ENCODE results near the gene MAPK1. TPM values are rescaled to one million over a fixed set of nuclear protein-coding genes. Genes with fewer than 3 reads are reported as not detected.

The MAPK1 gene
- total RNA-seq, 1 experiment from 2014 or later = 90.3 TPM

DNA sequence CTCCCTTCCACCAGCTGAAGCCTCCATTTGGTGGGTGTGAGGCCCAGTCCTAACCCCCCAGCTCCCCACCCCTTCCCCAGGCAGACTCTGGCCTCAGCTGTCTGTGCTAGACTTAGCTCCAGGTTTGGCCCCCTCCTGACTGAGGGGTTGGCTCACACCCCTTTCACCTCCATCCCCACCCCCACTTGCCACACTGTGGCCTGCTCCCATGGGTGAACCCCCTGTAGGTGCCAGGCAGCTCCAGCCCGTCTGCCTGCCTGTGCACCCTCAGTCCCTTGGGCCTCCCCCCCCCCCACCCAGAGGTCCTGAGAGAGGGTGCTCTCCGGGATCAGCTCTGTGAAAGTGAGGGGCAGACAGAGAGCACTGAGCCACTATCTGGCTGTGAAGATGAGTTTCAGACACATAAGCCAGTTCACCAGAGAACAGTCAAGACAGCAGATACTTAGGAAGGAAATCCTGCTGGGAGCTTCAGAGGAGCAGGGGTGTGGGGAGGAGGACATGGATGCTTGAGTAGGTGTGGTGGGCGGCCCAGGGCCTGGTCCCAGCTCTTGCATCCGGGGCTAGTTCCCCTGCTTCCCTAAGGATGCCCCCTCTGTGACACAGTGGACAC is 49.0 kb upstream of the MAPK1 start:
- no peak overlapping the region for H4K91ac ChIP-seq (ENCODE audit: insufficient read length, low read depth, low read length)
- no peak overlapping the region for H2AK5ac ChIP-seq (ENCODE audit: insufficient read length, low read length)
- H3K9me3 ChIP-seq (ENCODE audit: control insufficient read depth, low read depth, low read length) = no peaks in the 10 kb centered on the region
- H2AFZ ChIP-seq (ENCODE audit: low read length) = no peak overlapping the region
- no peak overlapping the region for H4K8ac ChIP-seq (replicated peaks; ENCODE audit: insufficient read length, low read depth, low read length)
- Mint-ChIP-seq H3K36me3 (ENCODE audit: insufficient read depth in 1 of 3, low read depth in 3 of 3) (no peaks in the 10 kb centered on the region), H3K27me3 (ENCODE audit: low read depth) (peaks cover 6% of the 10 kb centered on the region), H3K27ac (no peak overlapping the region), H3K9me3 (no peaks in the 10 kb centered on the region), H3K4me1 (peaks cover 37 to 43% of the 10 kb centered on the region in 2 experiments), H3K4me3 (no peak overlapping the region)
- H3K79me2 ChIP-seq (ENCODE audit: insufficient read depth, low read length) = no peaks in the 10 kb centered on the region
- H3K23ac ChIP-seq (ENCODE audit: insufficient read length, low read depth, low read length) = no peak overlapping the region
- no peak overlapping the region for H3K18ac ChIP-seq (ENCODE audit: insufficient read length, low read depth, low read length)
- no CpG with 5 or more reads among the region's 4 CpGs for WGBS (ENCODE audit: extremely low coverage, insufficient read length, low lambda C conversion rate)
- no peak overlapping the region for H3K27ac ChIP-seq (ENCODE audit: insufficient read length, low read depth, low read length)
- no peak overlapping the region for H2BK5ac ChIP-seq (ENCODE audit: insufficient read length, low read length)
- H2BK20ac ChIP-seq (ENCODE audit: low read depth, low read length, poor library complexity, severe bottlenecking) = no peak overlapping the region
- TF ChIP-seq, protein P1, sequence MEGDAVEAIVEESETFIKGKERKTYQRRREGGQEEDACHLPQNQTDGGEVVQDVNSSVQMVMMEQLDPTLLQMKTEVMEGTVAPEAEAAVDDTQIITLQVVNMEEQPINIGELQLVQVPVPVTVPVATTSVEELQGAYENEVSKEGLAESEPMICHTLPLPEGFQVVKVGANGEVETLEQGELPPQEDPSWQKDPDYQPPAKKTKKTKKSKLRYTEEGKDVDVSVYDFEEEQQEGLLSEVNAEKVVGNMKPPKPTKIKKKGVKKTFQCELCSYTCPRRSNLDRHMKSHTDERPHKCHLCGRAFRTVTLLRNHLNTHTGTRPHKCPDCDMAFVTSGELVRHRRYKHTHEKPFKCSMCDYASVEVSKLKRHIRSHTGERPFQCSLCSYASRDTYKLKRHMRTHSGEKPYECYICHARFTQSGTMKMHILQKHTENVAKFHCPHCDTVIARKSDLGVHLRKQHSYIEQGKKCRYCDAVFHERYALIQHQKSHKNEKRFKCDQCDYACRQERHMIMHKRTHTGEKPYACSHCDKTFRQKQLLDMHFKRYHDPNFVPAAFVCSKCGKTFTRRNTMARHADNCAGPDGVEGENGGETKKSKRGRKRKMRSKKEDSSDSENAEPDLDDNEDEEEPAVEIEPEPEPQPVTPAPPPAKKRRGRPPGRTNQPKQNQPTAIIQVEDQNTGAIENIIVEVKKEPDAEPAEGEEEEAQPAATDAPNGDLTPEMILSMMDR (conservative IDR thresholded peaks at IDR 0.05) = no peak
- no peak overlapping the region for H3K4ac ChIP-seq (ENCODE audit: low read depth, low read length)
- no peak overlapping the region for H4K5ac ChIP-seq (ENCODE audit: insufficient read length, low read depth, low read length)
- H4K20me1 ChIP-seq (ENCODE audit: control insufficient read depth, insufficient read depth, insufficient read length) = no peaks in the 10 kb centered on the region
- H2BK12ac ChIP-seq (ENCODE audit: insufficient read length, low read depth, low read length) = no peak overlapping the region
- no peak overlapping the region for H3K4me2 ChIP-seq (ENCODE audit: insufficient read depth, insufficient read length, low read length)
- H3T11ph ChIP-seq (ENCODE audit: low read length) = no peak overlapping the region
- H3K27me3 ChIP-seq (ENCODE audit: insufficient read depth, low read length) = no peaks in the 10 kb centered on the region
- DNase-seq = no peak
- H3K23me2 ChIP-seq (ENCODE audit: insufficient read length, low read depth, low read length, poor library complexity, severe bottlenecking) = no peaks in the 10 kb centered on the region
- H3K14ac ChIP-seq (ENCODE audit: insufficient read depth, low read length) = no peak overlapping the region
- H3K56ac ChIP-seq (ENCODE audit: insufficient read length, low read depth, low read length) = no peak overlapping the region
- no peak overlapping the region for H3K9ac ChIP-seq (ENCODE audit: extremely low read depth, insufficient read length, low read length)
- no peak overlapping the region for H2BK15ac ChIP-seq (ENCODE audit: low read depth, low read length)
- no peaks in the 10 kb centered on the region for H3K79me1 ChIP-seq (ENCODE audit: insufficient read depth, low read depth, low read length, poor library complexity, severe bottlenecking)
- peaks cover 5% of the 10 kb centered on the region; the same call in 1 of the 2 replicates for H3K4me1 ChIP-seq (ENCODE audit: insufficient read depth, low read length)
- H2BK120ac ChIP-seq (ENCODE audit: low read depth, low read length, poor library complexity, severe bottlenecking) = no peak overlapping the region

All from H9 (cell line).